A673 (cell line): ENCODE data around the gene PBX1. TPM values are rescaled to one million over a fixed set of nuclear protein-coding genes. Genes with fewer than 3 reads are reported as not detected.
"Not testable (repeated sequence)": the region's sequence is repeated elsewhere in the genome, so short reads cannot be mapped to it uniquely, and the experiment has no call there.

Experiments
- BruUV-seq: library from RNA; stranded (reverse); fragments of 400-500 nt; replicated peaks from 2 replicates; lab custom pipeline; 2021; lab: Mats Ljungman, UMichigan
- CTCF ChIA-PET: fragments of 300-600 bp; sonication (Branson Sonifier 250); formaldehyde crosslinking; loops from one replicate; lab custom pipeline; 2022; ENCODE audit warnings: antibody characterized with exemption; lab: Charles Lee
- POLR2A ChIA-PET: fragments of 300-600 bp; sonication (Branson Sonifier 250); formaldehyde crosslinking; loops from one replicate; lab custom pipeline; 2022; ENCODE audit warnings: antibody characterized with exemption; ENCODE audit not compliant: low non-redundant PET; lab: Charles Lee
- DNase-seq: peaks from one replicate; pipeline ENCODE4 v3.0.0-alpha.2; 2015; ENCODE audit warnings: low spot score
- H3K27ac ChIP-seq: fragments of 200-600 bp; sonication (generic); 2 replicates; pipeline ENCODE4 v1.5.1; 2016; ENCODE audit warnings: mixed run types, low read depth, mild to moderate bottlenecking, mixed read lengths, antibody characterized with exemption, low read length; ENCODE audit not compliant: poor library complexity, severe bottlenecking
- H3K27me3 ChIP-seq: fragments of 200-600 bp; sonication (generic); replicated peaks from 2 replicates; pipeline ENCODE4 v1.6.1; 2017; ENCODE audit warnings: mixed run types, low read depth, mild to moderate bottlenecking, mixed read lengths, antibody characterized with exemption, low read length; ENCODE audit not compliant: insufficient read depth, poor library complexity
- H3K36me3 ChIP-seq: fragments of 200-600 bp; sonication (generic); 2 replicates; pipeline ENCODE4 v1.6.1; 2016; ENCODE audit warnings: mixed run types, mild to moderate bottlenecking, mixed read lengths, antibody characterized with exemption, low read length; ENCODE audit not compliant: insufficient read depth, poor library complexity, severe bottlenecking
- H3K4me1 ChIP-seq: fragments of 200-600 bp; sonication (generic); 2 replicates; pipeline ENCODE4 v1.6.1; 2017; ENCODE audit warnings: mixed run types, mild to moderate bottlenecking, mixed read lengths, antibody characterized with exemption, low read length; ENCODE audit not compliant: insufficient read depth, poor library complexity, severe bottlenecking
- H3K4me3 ChIP-seq: fragments of 200-600 bp; sonication (generic); 2 replicates; pipeline ENCODE4 v1.5.1; 2016; ENCODE audit warnings: low read depth, mixed run types, mild to moderate bottlenecking, mixed read lengths, low read length; ENCODE audit not compliant: poor library complexity, severe bottlenecking
- H3K9me3 ChIP-seq: fragments of 200-600 bp; sonication (generic); 2 replicates; pipeline ENCODE4 v1.6.1; 2016; ENCODE audit warnings: mixed run types, low read depth, mild to moderate bottlenecking, mixed read lengths, antibody characterized with exemption, low read length; ENCODE audit not compliant: poor library complexity, severe bottlenecking
- EZH2 ChIP-seq: fragments of 200-600 bp; sonication (generic); IDR thresholded peaks from 2 replicates; pipeline ENCODE4 v1.6.1; 2017; ENCODE audit warnings: borderline replicate concordance, low read depth, mild to moderate bottlenecking, mixed read lengths, antibody characterized with exemption, low read length; ENCODE audit not compliant: poor library complexity, severe bottlenecking
- intact Hi-C: fragments of 100-400 bp; cut with micrococcal nuclease; formaldehyde crosslinking; loops from one replicate; pipeline ENCODE4 v1.10.0; 2022; ENCODE audit not compliant: unreplicated experiment
- total RNA-seq: library from RNA; stranded (reverse); gene quantifications from 2 replicates; pipeline ENCODE4 v1.2.3, GENCODE V29; 2021
- TF ChIP-seq, protein P1 (sequence below): fragments of 300-800, 200-600 bp; sonication (generic); conservative IDR thresholded peaks from 2 replicates; pipeline ENCODE4 v1.5.1; 2017; ENCODE audit warnings: low read depth, mild to moderate bottlenecking, antibody characterized with exemption, low read length, moderate library complexity, mixed read lengths

Gene PBX1
- total RNA-seq, 1 experiment from 2014 or later: 51.5 TPM

DNA sequence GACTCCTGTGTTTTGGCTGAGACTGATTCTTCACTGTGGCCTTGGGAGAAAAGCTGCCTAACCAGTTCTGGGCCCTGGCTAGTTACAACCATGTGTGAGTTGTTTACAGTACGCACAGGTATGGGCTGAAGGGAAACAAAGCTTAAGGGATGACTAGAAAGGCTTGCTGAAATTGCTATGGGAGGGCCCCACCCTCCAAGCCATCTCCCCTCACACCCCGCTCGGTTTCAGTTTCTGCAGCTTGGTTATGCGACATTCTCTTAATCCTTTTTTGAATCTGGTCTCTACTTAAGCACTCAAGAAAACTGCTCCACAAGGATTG, 43.1 kb downstream of the PBX1 start:
- H3K27me3 ChIP-seq: no peaks in the 10 kb centered on the region
- ChIA-PET POLR2A (no interaction called here), CTCF (no interaction called here)
- H3K4me1 ChIP-seq: peaks cover 27% of the 10 kb centered on the region
- H3K9me3 ChIP-seq: no peaks in the 10 kb centered on the region
- DNase-seq: no peak
- peaks cover 3% of the 10 kb centered on the region for H3K36me3 ChIP-seq
- H3K4me3 ChIP-seq: no peak overlapping the region
- H3K27ac ChIP-seq: peak overlapping the region; percentile 55
- BruUV-seq: no TSS peak
- no peak for TF ChIP-seq EZH2
- TF ChIP-seq, protein P1, sequence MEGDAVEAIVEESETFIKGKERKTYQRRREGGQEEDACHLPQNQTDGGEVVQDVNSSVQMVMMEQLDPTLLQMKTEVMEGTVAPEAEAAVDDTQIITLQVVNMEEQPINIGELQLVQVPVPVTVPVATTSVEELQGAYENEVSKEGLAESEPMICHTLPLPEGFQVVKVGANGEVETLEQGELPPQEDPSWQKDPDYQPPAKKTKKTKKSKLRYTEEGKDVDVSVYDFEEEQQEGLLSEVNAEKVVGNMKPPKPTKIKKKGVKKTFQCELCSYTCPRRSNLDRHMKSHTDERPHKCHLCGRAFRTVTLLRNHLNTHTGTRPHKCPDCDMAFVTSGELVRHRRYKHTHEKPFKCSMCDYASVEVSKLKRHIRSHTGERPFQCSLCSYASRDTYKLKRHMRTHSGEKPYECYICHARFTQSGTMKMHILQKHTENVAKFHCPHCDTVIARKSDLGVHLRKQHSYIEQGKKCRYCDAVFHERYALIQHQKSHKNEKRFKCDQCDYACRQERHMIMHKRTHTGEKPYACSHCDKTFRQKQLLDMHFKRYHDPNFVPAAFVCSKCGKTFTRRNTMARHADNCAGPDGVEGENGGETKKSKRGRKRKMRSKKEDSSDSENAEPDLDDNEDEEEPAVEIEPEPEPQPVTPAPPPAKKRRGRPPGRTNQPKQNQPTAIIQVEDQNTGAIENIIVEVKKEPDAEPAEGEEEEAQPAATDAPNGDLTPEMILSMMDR: no peak
- intact Hi-C loops: no loop called here

DNA sequence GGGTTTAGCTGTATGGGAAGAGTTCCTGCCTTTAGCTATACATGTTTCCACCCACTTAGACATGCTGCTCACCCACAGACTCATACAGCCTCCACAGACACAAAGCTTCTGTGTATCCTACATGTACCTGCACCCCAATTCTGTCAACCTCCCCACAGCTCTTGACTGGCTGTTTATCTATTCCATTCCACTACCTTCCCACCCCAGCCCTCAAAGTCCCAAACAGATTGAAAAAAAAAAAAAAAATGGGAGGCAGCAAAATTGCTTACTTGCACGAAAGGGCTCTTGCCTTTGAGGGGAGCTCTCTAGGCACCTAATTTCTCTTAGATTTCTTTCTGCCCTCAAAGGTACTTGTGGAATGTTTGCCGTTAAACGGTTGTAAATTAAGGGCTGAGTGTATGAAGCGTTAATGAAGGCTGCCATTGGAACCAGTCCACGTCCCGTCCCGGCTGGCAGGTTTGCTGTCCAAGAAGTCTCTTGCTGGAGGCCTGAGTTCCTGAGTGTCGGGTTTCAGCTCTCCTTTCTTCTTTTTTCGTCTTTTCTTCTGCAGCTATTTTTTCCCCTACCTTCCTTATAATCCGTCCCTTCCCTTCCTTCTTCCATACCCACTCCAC, 43.6 kb downstream of the PBX1 start:
- Histone ChIP-seq H3K27me3 (no peaks in the 10 kb centered on the region), H3K9me3 (no peaks in the 10 kb centered on the region), H3K4me3 (peak overlapping the region; percentile 9), H3K27ac (peak overlapping the region; percentile 55), H3K4me1 (peaks cover 27% of the 10 kb centered on the region), H3K36me3 (peaks cover 3% of the 10 kb centered on the region)
- ChIA-PET CTCF (no interaction called here), POLR2A (no interaction called here)
- no TSS peak for BruUV-seq
- TF ChIP-seq EZH2: no peak
- TF ChIP-seq, protein P1: 0 out of 2 replicates have a peak, but pooled peaks have one; percentile 31
- DNase-seq: peak; percentile 52
- intact Hi-C loops: no loop called here

DNA sequence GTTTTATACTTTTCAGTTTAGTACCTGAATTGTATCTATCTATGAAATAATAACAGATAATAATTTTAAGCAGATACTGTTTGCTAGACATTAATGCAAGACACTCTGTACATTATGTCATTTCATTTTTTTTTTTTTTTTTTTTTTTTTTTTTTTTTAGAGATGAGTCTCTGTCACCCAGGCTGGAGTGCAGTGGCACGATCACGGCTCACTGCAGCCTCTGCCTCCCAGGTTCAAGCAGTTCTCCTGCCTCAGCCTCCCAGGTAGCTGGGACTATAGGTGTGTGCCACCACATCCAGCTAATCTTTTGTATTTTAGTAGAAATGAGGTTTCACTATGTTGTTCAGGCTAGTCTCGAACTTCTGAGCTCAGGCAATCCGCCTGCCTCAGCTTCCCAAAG, 44.8 kb downstream of the PBX1 start:
- BruUV-seq, H3K4me3 ChIP-seq, POLR2A ChIA-PET, H3K9me3 ChIP-seq, intact Hi-C loops, H3K36me3 ChIP-seq, H3K27ac ChIP-seq, DNase-seq, H3K27me3 ChIP-seq: not testable (repeated sequence)
- peaks cover 36% of the 10 kb centered on the region for H3K4me1 ChIP-seq
- CTCF ChIA-PET: interaction anchor here (0.6 to 0.8 kb wide), 2 partner anchors 184 to 513 kb away, joined by 3 to 7 read pairs; no protein-coding TSS in a partner anchor

DNA sequence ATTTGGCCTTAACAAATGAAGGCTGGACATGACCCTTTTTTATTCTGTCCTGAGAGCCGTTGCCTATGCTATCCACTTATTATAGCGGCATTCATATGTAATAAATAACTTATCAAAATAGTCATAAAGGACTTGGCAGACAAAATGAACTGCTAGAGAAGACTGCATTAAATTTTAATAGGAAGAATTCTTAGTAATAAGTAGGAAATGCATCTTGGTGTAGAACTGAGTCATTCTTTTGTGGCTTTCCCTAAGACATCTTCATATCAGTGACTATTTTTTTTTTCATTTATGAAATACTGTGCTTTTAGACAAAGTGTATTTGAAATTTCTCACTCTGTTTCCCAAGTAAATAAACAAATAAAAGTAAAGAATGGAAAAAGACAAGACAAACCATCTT, 45.6 kb downstream of the PBX1 start:
- ChIA-PET CTCF (interaction anchor here (0.8 kb wide), 1 partner anchor 512 kb away, joined by 7 read pairs; no protein-coding TSS in a partner anchor), POLR2A (no interaction called here)

More for the DNA sequence above, 45.6 kb downstream of the PBX1 start:
- no peak overlapping the region for H3K4me3 ChIP-seq
- no peaks in the 10 kb centered on the region for H3K9me3 ChIP-seq
- peaks cover 38% of the 10 kb centered on the region for H3K4me1 ChIP-seq
- TF ChIP-seq, protein P1: no peak
- TF ChIP-seq EZH2: no peak
- BruUV-seq: no TSS peak
- no peak overlapping the region for H3K27ac ChIP-seq
- no peak for DNase-seq
- intact Hi-C loops: no loop called here
- H3K36me3 ChIP-seq: peaks cover 3% of the 10 kb centered on the region
- H3K27me3 ChIP-seq: no peaks in the 10 kb centered on the region
